HUES64 (cell line): ENCODE measurements around the gene TEX44.

Experiments
- H3K27ac ChIP-seq: 2 replicates; pipeline ENCODE4 v1.7.0; 2013; ENCODE audit warnings: low read depth, low read length, inconsistent platforms
- H3K27me3 ChIP-seq: 2 replicates; pipeline ENCODE4 v1.6.1; 2013; ENCODE audit warnings: mild to moderate bottlenecking, low read length; ENCODE audit not compliant: insufficient read depth
- H3K36me3 ChIP-seq: 2 replicates; pipeline ENCODE4 v1.6.1; 2013; ENCODE audit warnings: mild to moderate bottlenecking, low read length; ENCODE audit not compliant: insufficient read depth
- H3K4me1 ChIP-seq: 2 replicates; pipeline ENCODE4 v1.6.1; 2013; ENCODE audit warnings: mild to moderate bottlenecking, low read length, moderate library complexity; ENCODE audit not compliant: insufficient read depth
- H3K4me3 ChIP-seq: 2 replicates; pipeline ENCODE4 v1.5.1; 2013; ENCODE audit warnings: mild to moderate bottlenecking, low read length, moderate library complexity
- H3K9ac ChIP-seq: 2 replicates; pipeline ENCODE4 v1.6.1; 2013; ENCODE audit warnings: mild to moderate bottlenecking, low read depth, low read length
- H3K9me3 ChIP-seq: 2 replicates; pipeline ENCODE4 v1.6.1; 2013; ENCODE audit warnings: low read depth, low read length; ENCODE audit not compliant: insufficient read depth
- WGBS: fragments of 150-250, 120-280 bp; methylation state at CpG from one replicate; pipeline ENCODE4 v1.1.7; 2013; ENCODE audit warnings: missing lambda C conversion rate; 5-methylcytosine and 5-hydroxymethylcytosine counted together

TEX44 gene

GRCh38 chr2:231642631-231643494, 50.2 kb downstream of the TEX44 start:
- Histone ChIP-seq H3K27me3 (no peaks in the 10 kb centered on the region), H3K4me3 (no peak overlapping the region), H3K27ac (no peak overlapping the region; the same call in 1 of the 2 replicates), H3K9me3 (no peaks in the 10 kb centered on the region), H3K36me3 (no peaks in the 10 kb centered on the region), H3K4me1 (no peaks in the 10 kb centered on the region), H3K9ac (no peak overlapping the region)
- 63% methylated on average over 29 of the region's 30 CpGs for WGBS

- no peak overlapping the region for H3K27ac ChIP-seq
- 93% methylated on average over 8 of the region's 8 CpGs for WGBS
Measured at GRCh38 chr2:231643495-231643888, 50.8 kb downstream of the TEX44 start.

More at GRCh38 chr2:231643495-231643888, 50.8 kb downstream of the TEX44 start:
- Histone ChIP-seq H3K9me3 (no peaks in the 10 kb centered on the region), H3K4me1 (no peaks in the 10 kb centered on the region), H3K36me3 (no peaks in the 10 kb centered on the region), H3K4me3 (no peak overlapping the region), H3K27me3 (no peaks in the 10 kb centered on the region), H3K9ac (no peak overlapping the region)
